Activated T-cell treated with anti-CD3 and anti-CD28 coated beads for 24 hours (primary cell): ENCODE results near the gene ANO1.

ENCODE experiments used
- DNase-seq: peaks from one replicate; pipeline ENCODE4 v3.0.0-alpha.2; 2020; ENCODE audit warnings: low read depth

Gene ANO1

GRCh38 chr11:70167120-70167519 is 89.0 kb downstream of the ANO1 start:
- no peak for DNase-seq

- no peak for DNase-seq
These were observed 89.7 kb downstream of the ANO1 start for GRCh38 chr11:70167723-70168404.

- DNase-seq: no peak
These were observed 90.3 kb downstream of the ANO1 start for GRCh38 chr11:70168405-70168754.

- no peak for DNase-seq
These were observed 91.0 kb downstream of the ANO1 start for GRCh38 chr11:70169127-70169526.

- no peak for DNase-seq
These were observed 91.5 kb downstream of the ANO1 start for GRCh38 chr11:70169632-70170031.

GRCh38 chr11:70170596-70171210 is 92.6 kb downstream of the ANO1 start:
- no peak for DNase-seq

- DNase-seq: no peak
These were observed 94.9 kb downstream of the ANO1 start for GRCh38 chr11:70173018-70173417.

GRCh38 chr11:70174547-70175235 is 96.6 kb downstream of the ANO1 start:
- DNase-seq: no peak

- no peak for DNase-seq
These were observed 97.2 kb downstream of the ANO1 start for GRCh38 chr11:70175236-70175698.

- DNase-seq: peak; percentile 12
These were observed 99.0 kb downstream of the ANO1 start for GRCh38 chr11:70176940-70177689.

- no peak for DNase-seq
These were observed 102.8 kb downstream of the ANO1 start for GRCh38 chr11:70180906-70181305.

GRCh38 chr11:70182266-70182665 is 104.1 kb downstream of the ANO1 start:
- no peak for DNase-seq

- DNase-seq: no peak
These were observed 104.9 kb downstream of the ANO1 start for GRCh38 chr11:70183032-70183431.

- DNase-seq: no peak
These were observed 105.5 kb downstream of the ANO1 start for GRCh38 chr11:70183483-70184176.

GRCh38 chr11:70184396-70184795 is 106.3 kb downstream of the ANO1 start:
- no peak for DNase-seq

- no peak for DNase-seq
These were observed 107.4 kb downstream of the ANO1 start for GRCh38 chr11:70185348-70186055.

GRCh38 chr11:70186420-70186819 is 108.3 kb downstream of the ANO1 start:
- DNase-seq: no peak

GRCh38 chr11:70186936-70187335 is 108.8 kb downstream of the ANO1 start:
- DNase-seq: no peak

GRCh38 chr11:70187771-70188170 is 109.7 kb downstream of the ANO1 start:
- DNase-seq: no peak

GRCh38 chr11:70189622-70190021 is 111.5 kb downstream of the ANO1 start:
- no peak for DNase-seq

- DNase-seq: peak; percentile 42
These were observed 113.5 kb downstream of the ANO1 start for GRCh38 chr11:70191495-70192140.
